ENCODE measurements around the gene AGTR1.

Gene AGTR1

GRCh38 chr3:148790370-148790769 lies 92.7 kb downstream of the AGTR1 start:
- no peak overlapping the region for H3K27ac Mint-ChIP-seq
- no peak overlapping the region for H3K4me3 Mint-ChIP-seq
- no peaks in the 10 kb centered on the region for H3K4me1 Mint-ChIP-seq (ENCODE audit: low read depth in 2 of 2)
- H3K27me3 Mint-ChIP-seq = no peaks in the 10 kb centered on the region
- H3K9me3 Mint-ChIP-seq = no peaks in the 10 kb centered on the region
- DNase-seq (no peak), ATAC-seq (replicated peaks) (no peak)
- peaks cover 3% of the 10 kb centered on the region for H3K36me3 Mint-ChIP-seq (ENCODE audit: insufficient read depth)

DNA sequence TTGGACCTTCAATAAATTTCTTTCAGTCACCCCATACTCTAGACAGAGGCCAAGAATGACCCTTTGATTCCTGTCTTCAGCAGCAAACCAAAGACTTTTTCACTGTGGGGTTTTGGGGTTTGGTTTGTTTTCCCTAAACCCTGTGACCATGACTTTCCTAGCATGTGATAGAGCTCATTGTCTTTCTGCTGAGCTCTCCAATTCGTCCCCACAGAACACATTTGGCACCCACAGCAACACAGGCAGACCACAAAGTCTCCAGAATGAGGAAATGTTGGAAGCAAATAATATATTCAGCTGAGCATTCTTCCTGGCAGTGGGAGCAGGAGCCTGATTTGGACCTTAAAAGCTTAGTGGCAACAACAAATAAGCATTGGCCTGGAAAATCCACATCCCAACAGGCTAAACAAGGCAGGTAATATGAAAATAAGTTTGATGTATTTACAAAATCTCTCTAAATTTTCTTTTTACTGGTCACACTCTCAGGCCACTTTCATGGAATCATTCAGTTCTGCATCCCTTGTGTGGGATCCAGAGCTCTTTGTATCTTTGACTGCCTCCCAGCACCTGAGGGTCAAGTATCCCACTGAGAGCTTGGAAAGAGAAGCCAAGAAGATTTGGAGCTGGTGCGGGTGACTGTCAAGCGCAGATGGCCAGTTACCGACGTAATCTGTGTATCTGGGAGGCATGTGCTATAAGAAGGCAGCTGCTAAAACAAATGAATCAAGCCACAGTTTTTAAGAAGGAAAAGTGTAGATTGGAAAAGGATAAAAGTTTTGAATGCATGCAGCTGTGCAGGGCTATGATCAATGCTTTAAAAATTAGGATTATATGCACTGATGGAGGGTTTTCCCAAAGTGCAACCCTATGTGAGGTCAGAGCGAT lies 93.4 kb downstream of the AGTR1 start:
- no peaks in the 10 kb centered on the region for H3K27me3 Mint-ChIP-seq
- no peak overlapping the region for H3K27ac Mint-ChIP-seq
- DNase-seq (no peak), ATAC-seq (replicated peaks) (no peak)
- H3K36me3 Mint-ChIP-seq (ENCODE audit: insufficient read depth) = peaks cover 3% of the 10 kb centered on the region
- H3K4me1 Mint-ChIP-seq (ENCODE audit: low read depth in 2 of 2) = no peaks in the 10 kb centered on the region
- H3K9me3 Mint-ChIP-seq = no peaks in the 10 kb centered on the region
- H3K4me3 Mint-ChIP-seq = no peak overlapping the region

DNA sequence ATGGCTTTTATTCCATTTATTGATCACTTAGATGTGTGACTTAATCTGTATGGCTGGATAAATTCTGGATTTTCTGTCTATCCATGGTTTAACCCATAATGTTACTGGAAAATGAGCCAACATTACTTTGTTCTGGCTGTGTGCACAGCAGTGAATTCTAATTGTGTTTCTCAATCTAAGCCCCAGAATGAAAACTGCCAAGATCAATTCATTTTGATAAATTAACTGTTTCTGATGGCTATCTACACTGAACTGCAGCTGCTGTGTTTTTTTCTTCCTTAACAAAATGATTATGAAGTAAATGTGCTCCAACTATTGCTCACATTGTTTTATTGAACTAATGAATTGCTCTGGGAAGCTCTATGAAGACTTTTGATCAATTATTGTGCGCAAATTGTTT lies 94.2 kb downstream of the AGTR1 start:
- no peaks in the 10 kb centered on the region for H3K4me1 Mint-ChIP-seq (ENCODE audit: low read depth in 2 of 2)
- DNase-seq = no peak
- H3K27ac Mint-ChIP-seq = no peak overlapping the region
- no peak for ATAC-seq (replicated peaks)
- no peaks in the 10 kb centered on the region for H3K36me3 Mint-ChIP-seq (ENCODE audit: insufficient read depth)
- H3K4me3 Mint-ChIP-seq = no peak overlapping the region
- no peaks in the 10 kb centered on the region for H3K9me3 Mint-ChIP-seq
- H3K27me3 Mint-ChIP-seq = no peaks in the 10 kb centered on the region

DNA sequence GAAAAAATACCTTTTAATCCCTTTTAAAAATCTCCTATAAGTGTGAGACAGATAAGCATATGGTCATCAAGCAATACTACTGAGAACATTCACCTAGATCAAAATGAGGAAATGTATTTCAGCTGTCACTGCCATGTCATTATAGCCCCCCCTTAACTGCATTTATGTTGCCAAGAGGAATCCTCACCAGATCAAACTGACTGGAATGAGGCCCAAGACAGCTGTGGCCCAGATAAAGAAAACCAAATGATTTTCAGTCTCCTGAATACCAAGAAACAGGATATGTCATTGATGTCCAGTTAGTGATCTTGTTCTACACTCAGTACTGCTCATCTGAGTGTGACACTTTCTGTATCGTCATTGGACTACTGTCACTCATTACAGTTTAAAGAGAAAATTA lies 94.8 kb downstream of the AGTR1 start:
- H3K4me3 Mint-ChIP-seq = no peak overlapping the region

More for the DNA sequence above, 94.8 kb downstream of the AGTR1 start:
- Mint-ChIP-seq H3K4me1 (ENCODE audit: low read depth in 2 of 2) (no peaks in the 10 kb centered on the region), H3K27me3 (no peaks in the 10 kb centered on the region), H3K9me3 (no peaks in the 10 kb centered on the region), H3K36me3 (ENCODE audit: insufficient read depth) (no peaks in the 10 kb centered on the region), H3K27ac (no peak overlapping the region)
- no peak for DNase-seq
- ATAC-seq (replicated peaks) = no peak

Measured in effector memory CD8-positive, alpha-beta T cell (primary cell).